WTC11 (cell line): ENCODE data around the gene TGFBR2.

Experiments used
- GABPB1 ChIP-seq: sonication (generic); formaldehyde crosslinking; IDR thresholded peaks from 2 replicates; pipeline ENCODE4 v1.8.1; 2023; ENCODE audit warnings: mild to moderate bottlenecking, missing genetic modification reagents
- JUN ChIP-seq: sonication (generic); formaldehyde crosslinking; IDR thresholded peaks from 2 replicates; pipeline ENCODE4 v1.8.0; 2023; ENCODE audit warnings: mild to moderate bottlenecking, missing genetic modification reagents
- MAX ChIP-seq: sonication (generic); formaldehyde crosslinking; IDR thresholded peaks from 2 replicates; pipeline ENCODE4 v1.8.0; 2022; ENCODE audit warnings: mild to moderate bottlenecking, missing genetic modification reagents
- NR1H2 ChIP-seq: sonication (generic); formaldehyde crosslinking; IDR thresholded peaks from 2 replicates; pipeline ENCODE4 v1.9.0; 2021; ENCODE audit warnings: mild to moderate bottlenecking, moderate library complexity, missing genetic modification reagents
- TP53 ChIP-seq: sonication (generic); formaldehyde crosslinking; IDR thresholded peaks from 2 replicates; pipeline ENCODE4 v1.8.1; 2023; ENCODE audit warnings: mild to moderate bottlenecking, missing genetic modification reagents
- TF ChIP-seq, protein P1 (sequence below): sonication (generic); formaldehyde crosslinking; IDR thresholded peaks from 2 replicates; pipeline ENCODE4 v1.8.0; 2022; ENCODE audit warnings: missing genetic modification reagents
- TF ChIP-seq, protein P2 (sequence below): fragments of 200-600 bp; IDR thresholded peaks from 2 replicates; pipeline ENCODE4 v1.8.0; 2022; ENCODE audit warnings: antibody characterized with exemption
- TF ChIP-seq, protein P3 (sequence below): sonication (generic); formaldehyde crosslinking; IDR thresholded peaks from 2 replicates; pipeline ENCODE4 v1.8.0; 2023; ENCODE audit warnings: missing genetic modification reagents

DNA sequence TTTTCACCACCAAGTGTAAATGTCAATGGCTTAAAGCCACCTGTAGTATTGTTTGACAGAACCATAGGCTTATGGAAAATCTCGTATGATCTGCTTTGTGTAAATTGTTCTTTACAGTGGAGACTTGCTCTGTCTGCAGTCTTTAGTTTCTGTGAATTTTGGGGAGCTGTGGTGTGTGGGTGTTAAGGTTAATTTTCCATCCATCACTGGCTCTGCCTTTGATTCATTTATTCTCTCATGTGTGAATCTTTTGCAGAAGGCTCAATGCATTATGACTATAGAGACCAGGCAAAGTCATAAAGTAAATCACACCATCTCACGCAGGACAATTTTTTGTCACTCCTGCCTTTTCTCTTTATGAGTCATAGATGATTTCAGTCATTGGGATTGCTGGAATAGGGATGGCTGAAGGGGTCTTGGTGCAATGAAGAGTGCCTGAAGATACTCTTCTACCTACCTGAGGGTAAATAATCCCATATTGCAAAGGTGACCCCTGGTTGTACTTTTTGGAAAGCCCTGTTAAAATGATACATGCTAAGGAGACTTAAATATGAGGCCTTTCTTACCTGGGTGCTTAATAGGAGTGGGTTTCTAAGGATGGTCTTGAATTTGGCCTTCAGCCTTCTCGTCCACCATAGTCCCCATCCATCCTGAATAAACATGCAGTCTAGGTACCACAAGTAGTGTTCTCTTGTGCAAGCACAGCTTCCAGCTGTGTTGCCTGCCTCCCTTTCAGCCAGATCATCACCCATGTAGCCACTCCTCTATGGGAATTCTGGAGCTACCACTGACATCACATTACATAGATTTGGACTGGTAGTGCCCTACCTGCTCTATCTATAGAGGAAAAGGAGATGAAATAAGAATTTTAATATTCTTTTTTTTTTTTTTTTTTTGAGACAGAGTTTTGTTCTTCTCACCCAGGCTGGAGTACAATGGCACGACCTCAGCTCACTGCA, 14.3 kb downstream of the TGFBR2 start:
- TF ChIP-seq, protein P1, sequence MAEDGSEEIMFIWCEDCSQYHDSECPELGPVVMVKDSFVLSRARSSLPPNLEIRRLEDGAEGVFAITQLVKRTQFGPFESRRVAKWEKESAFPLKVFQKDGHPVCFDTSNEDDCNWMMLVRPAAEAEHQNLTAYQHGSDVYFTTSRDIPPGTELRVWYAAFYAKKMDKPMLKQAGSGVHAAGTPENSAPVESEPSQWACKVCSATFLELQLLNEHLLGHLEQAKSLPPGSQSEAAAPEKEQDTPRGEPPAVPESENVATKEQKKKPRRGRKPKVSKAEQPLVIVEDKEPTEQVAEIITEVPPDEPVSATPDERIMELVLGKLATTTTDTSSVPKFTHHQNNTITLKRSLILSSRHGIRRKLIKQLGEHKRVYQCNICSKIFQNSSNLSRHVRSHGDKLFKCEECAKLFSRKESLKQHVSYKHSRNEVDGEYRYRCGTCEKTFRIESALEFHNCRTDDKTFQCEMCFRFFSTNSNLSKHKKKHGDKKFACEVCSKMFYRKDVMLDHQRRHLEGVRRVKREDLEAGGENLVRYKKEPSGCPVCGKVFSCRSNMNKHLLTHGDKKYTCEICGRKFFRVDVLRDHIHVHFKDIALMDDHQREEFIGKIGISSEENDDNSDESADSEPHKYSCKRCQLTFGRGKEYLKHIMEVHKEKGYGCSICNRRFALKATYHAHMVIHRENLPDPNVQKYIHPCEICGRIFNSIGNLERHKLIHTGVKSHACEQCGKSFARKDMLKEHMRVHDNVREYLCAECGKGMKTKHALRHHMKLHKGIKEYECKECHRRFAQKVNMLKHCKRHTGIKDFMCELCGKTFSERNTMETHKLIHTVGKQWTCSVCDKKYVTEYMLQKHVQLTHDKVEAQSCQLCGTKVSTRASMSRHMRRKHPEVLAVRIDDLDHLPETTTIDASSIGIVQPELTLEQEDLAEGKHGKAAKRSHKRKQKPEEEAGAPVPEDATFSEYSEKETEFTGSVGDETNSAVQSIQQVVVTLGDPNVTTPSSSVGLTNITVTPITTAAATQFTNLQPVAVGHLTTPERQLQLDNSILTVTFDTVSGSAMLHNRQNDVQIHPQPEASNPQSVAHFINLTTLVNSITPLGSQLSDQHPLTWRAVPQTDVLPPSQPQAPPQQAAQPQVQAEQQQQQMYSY (CRISPR knock-in tag): no peak
- TF ChIP-seq, protein P2, sequence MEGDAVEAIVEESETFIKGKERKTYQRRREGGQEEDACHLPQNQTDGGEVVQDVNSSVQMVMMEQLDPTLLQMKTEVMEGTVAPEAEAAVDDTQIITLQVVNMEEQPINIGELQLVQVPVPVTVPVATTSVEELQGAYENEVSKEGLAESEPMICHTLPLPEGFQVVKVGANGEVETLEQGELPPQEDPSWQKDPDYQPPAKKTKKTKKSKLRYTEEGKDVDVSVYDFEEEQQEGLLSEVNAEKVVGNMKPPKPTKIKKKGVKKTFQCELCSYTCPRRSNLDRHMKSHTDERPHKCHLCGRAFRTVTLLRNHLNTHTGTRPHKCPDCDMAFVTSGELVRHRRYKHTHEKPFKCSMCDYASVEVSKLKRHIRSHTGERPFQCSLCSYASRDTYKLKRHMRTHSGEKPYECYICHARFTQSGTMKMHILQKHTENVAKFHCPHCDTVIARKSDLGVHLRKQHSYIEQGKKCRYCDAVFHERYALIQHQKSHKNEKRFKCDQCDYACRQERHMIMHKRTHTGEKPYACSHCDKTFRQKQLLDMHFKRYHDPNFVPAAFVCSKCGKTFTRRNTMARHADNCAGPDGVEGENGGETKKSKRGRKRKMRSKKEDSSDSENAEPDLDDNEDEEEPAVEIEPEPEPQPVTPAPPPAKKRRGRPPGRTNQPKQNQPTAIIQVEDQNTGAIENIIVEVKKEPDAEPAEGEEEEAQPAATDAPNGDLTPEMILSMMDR: no peak
- TF ChIP-seq MAX (no peak), GABPB1 (no peak), NR1H2 (no peak), JUN (CRISPR knock-in tag) (no peak), TP53 (no peak)
- TF ChIP-seq, protein P3, sequence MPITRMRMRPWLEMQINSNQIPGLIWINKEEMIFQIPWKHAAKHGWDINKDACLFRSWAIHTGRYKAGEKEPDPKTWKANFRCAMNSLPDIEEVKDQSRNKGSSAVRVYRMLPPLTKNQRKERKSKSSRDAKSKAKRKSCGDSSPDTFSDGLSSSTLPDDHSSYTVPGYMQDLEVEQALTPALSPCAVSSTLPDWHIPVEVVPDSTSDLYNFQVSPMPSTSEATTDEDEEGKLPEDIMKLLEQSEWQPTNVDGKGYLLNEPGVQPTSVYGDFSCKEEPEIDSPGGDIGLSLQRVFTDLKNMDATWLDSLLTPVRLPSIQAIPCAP (CRISPR knock-in tag): no peak
